OCI-LY7 (cell line): ENCODE results near the gene PACS1. TPM values are rescaled to one million over a fixed set of nuclear protein-coding genes. Genes with fewer than 3 reads are reported as not detected.

Experiments
- BruUV-seq: library from RNA; stranded (reverse); fragments of 400-500 nt; replicated peaks from 2 replicates; lab custom pipeline; 2021; lab: Mats Ljungman, UMichigan
- CTCF ChIA-PET: fragments of 300-600 bp; sonication (Branson Sonifier 250); formaldehyde crosslinking; loops from one replicate; lab custom pipeline; 2022; ENCODE audit warnings: antibody characterized with exemption; ENCODE audit not compliant: unreplicated experiment; lab: Charles Lee
- POLR2A ChIA-PET: fragments of 300-600 bp; sonication (Branson Sonifier 250); formaldehyde crosslinking; loops from one replicate; lab custom pipeline; 2022; ENCODE audit warnings: antibody characterized with exemption; lab: Charles Lee
- DNase-seq: peaks from one replicate; pipeline ENCODE4 v3.0.0-alpha.2; 2015; ENCODE audit warnings: low spot score
- H2AFZ ChIP-seq: fragments of 200-600 bp; sonication (generic), shearing (Covaris generic); 2 replicates; pipeline ENCODE4 v1.6.1; 2014; ENCODE audit warnings: mild to moderate bottlenecking, antibody characterized with exemption, low read length, moderate library complexity
- H3K27ac ChIP-seq: fragments of 200-600 bp; sonication (generic); 2 replicates; pipeline ENCODE4 v1.5.1; 2014; ENCODE audit warnings: mixed run types, low read depth, mild to moderate bottlenecking, moderate library complexity, low read length, inconsistent platforms; ENCODE audit not compliant: poor library complexity, severe bottlenecking
- H3K36me3 ChIP-seq: fragments of 200-600 bp; sonication (generic); 2 replicates; pipeline ENCODE4 v1.6.1; 2014; ENCODE audit warnings: mild to moderate bottlenecking, antibody characterized with exemption, low read length, moderate library complexity, mixed read lengths; ENCODE audit not compliant: insufficient read depth
- H3K4me1 ChIP-seq: fragments of 200-600 bp; sonication (generic); 2 replicates; pipeline ENCODE4 v1.5.1; 2014; ENCODE audit warnings: mild to moderate bottlenecking, low read length; ENCODE audit not compliant: insufficient read depth, poor library complexity, severe bottlenecking
- H3K4me2 ChIP-seq: fragments of 200-600 bp; sonication (generic); 2 replicates; pipeline ENCODE4 v1.6.1; 2014; ENCODE audit warnings: mild to moderate bottlenecking, low read length
- H3K4me3 ChIP-seq: fragments of 200-600 bp; sonication (generic); 2 replicates; pipeline ENCODE4 v1.5.1; 2014; ENCODE audit warnings: mild to moderate bottlenecking, low read depth, low read length; ENCODE audit not compliant: poor library complexity, severe bottlenecking
- H3K79me2 ChIP-seq: fragments of 200-600 bp; sonication (generic); 2 replicates; pipeline ENCODE4 v1.6.1; 2016; ENCODE audit warnings: low read depth, mild to moderate bottlenecking, low read length, moderate library complexity, mixed read lengths; ENCODE audit not compliant: insufficient read depth
- H3K9me2 ChIP-seq: fragments of 200-600 bp; sonication (generic); 2 replicates; pipeline ENCODE4 v1.6.1; 2016; ENCODE audit warnings: mild to moderate bottlenecking, low read length, mixed read lengths; ENCODE audit not compliant: insufficient read depth
- H3K9me3 ChIP-seq: fragments of 200-600 bp; sonication (generic); 2 replicates; pipeline ENCODE4 v1.6.1; 2014; ENCODE audit warnings: mild to moderate bottlenecking, mixed run types, low read length, mixed read lengths
- H4K20me1 ChIP-seq: fragments of 200-600 bp; sonication (generic); 2 replicates; pipeline ENCODE4 v1.6.1; 2014; ENCODE audit warnings: mild to moderate bottlenecking, antibody characterized with exemption, low read length, moderate library complexity, mixed read lengths; ENCODE audit not compliant: insufficient read depth
- EZH2phosphoT487 ChIP-seq: fragments of 200-600 bp; sonication (generic); IDR thresholded peaks from 2 replicates; pipeline ENCODE4 v1.6.1; 2018; ENCODE audit warnings: low read depth, borderline replicate concordance, mild to moderate bottlenecking, mixed run types, antibody characterized with exemption, low read length, moderate library complexity, mixed read lengths
- intact Hi-C: fragments of 100-400 bp; cut with micrococcal nuclease; formaldehyde crosslinking; loops from one replicate; pipeline ENCODE4 v1.10.0; 2022; ENCODE audit not compliant: unreplicated experiment
- total RNA-seq, 2 experiments: library from RNA; depleted of rRNA in 1 of 2; stranded (reverse); fragments of >200 nt in 1 of 2; shearing (Covaris generic) in 1 of 2; gene quantifications; 2 replicates each; pipeline ENCODE4 v1.2.3, GENCODE V29; 2014 to 2022
- TF ChIP-seq, protein P1 (sequence below): fragments of 200-600 bp; sonication (generic); conservative IDR thresholded peaks from 2 replicates; pipeline ENCODE4 v1.5.1; 2014; ENCODE audit warnings: mild to moderate bottlenecking, antibody characterized with exemption, low read length, moderate library complexity, mixed read lengths

The PACS1 gene
- total RNA-seq, 2 experiments from 2014 or later: 23.7 to 52.5 TPM

- no TSS peak for BruUV-seq
- DNase-seq: no peak
- Histone ChIP-seq H2AFZ (peak overlapping the region; percentile 32; the same call in 1 of the 2 replicates), H3K36me3 (peaks cover 31% of the 10 kb centered on the region), H3K9me3 (no peaks in the 10 kb centered on the region), H3K4me3 (peak overlapping the region; percentile 83), H3K9me2 (no peaks in the 10 kb centered on the region), H4K20me1 (no peaks in the 10 kb centered on the region), H3K79me2 (peaks cover 26% of the 10 kb centered on the region), H3K4me2 (peak overlapping the region; percentile 75), H3K27ac (peak overlapping the region; percentile 60), H3K4me1 (peaks cover 22% of the 10 kb centered on the region)
- TF ChIP-seq, protein P1, sequence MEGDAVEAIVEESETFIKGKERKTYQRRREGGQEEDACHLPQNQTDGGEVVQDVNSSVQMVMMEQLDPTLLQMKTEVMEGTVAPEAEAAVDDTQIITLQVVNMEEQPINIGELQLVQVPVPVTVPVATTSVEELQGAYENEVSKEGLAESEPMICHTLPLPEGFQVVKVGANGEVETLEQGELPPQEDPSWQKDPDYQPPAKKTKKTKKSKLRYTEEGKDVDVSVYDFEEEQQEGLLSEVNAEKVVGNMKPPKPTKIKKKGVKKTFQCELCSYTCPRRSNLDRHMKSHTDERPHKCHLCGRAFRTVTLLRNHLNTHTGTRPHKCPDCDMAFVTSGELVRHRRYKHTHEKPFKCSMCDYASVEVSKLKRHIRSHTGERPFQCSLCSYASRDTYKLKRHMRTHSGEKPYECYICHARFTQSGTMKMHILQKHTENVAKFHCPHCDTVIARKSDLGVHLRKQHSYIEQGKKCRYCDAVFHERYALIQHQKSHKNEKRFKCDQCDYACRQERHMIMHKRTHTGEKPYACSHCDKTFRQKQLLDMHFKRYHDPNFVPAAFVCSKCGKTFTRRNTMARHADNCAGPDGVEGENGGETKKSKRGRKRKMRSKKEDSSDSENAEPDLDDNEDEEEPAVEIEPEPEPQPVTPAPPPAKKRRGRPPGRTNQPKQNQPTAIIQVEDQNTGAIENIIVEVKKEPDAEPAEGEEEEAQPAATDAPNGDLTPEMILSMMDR: no peak
- TF ChIP-seq EZH2phosphoT487: no peak
- intact Hi-C loops: loop anchor here (5.0 kb wide), 2 partner anchors 48 to 158 kb away; partner anchors contain the start of genes BANF1, CCDC85B and EIF1AD
- POLR2A ChIA-PET: interaction anchor here (0.8 to 3.0 kb wide), 4 partner anchors 13 to 238 kb away, joined by 3 to 20 read pairs (median 8); partner anchors contain the start of gene YIF1A
- CTCF ChIA-PET: interaction anchor here (0.6 kb wide), 1 partner anchor 8 kb away, joined by 4 read pairs; no protein-coding TSS in a partner anchor
These were observed 19.4 kb upstream of the PACS1 start for GRCh38 chr11:66050581-66051231.

DNA sequence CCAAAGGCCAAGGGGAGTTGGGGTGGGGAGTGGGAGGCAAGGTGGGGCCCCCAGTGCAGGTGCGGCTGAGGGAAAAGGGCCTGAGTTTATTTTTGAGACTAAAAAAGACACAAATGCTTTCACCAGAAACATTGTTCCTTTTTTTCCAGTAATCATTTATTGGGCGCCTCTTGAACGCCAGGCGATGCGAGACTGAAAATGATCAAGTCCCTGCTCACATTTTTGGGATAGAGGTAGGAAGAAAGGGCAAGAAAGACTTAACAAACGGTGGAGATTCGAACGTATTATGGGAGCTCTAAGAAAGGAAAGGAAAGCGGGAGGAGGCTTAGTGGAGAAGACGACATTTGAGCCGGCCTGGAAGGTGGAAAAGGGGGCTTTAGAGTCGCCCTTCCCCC lies 18.7 kb upstream of the PACS1 start:
- POLR2A ChIA-PET: interaction anchor here (0.8 to 3.0 kb wide), 4 partner anchors 12 to 238 kb away, joined by 3 to 20 read pairs (median 8); partner anchors contain the start of gene YIF1A

More for the DNA sequence above, 18.7 kb upstream of the PACS1 start:
- Histone ChIP-seq H3K79me2 (peaks cover 26% of the 10 kb centered on the region), H3K36me3 (peaks cover 37% of the 10 kb centered on the region), H3K4me1 (peaks cover 21% of the 10 kb centered on the region), H3K9me3 (no peaks in the 10 kb centered on the region), H2AFZ (peak overlapping the region; percentile 32; the same call in 1 of the 2 replicates), H3K4me2 (peak overlapping the region; percentile 75), H3K4me3 (peak overlapping the region; percentile 83), H3K27ac (peak overlapping the region; percentile 60), H3K9me2 (no peaks in the 10 kb centered on the region), H4K20me1 (no peaks in the 10 kb centered on the region)
- TF ChIP-seq, protein P1: no peak
- no peak for TF ChIP-seq EZH2phosphoT487
- intact Hi-C loops: loop anchor here (5.0 kb wide), 2 partner anchors 49 to 159 kb away; partner anchors contain the start of genes BANF1, CCDC85B and EIF1AD
- TSS peak; percentile 96 for BruUV-seq
- DNase-seq: no peak
- CTCF ChIA-PET: interaction anchor here (0.6 to 0.9 kb wide), 2 partner anchors 9 to 20 kb away, joined by 4 read pairs; no protein-coding TSS in a partner anchor
